GM10248 (cell line): ENCODE measurements around the gene GOLPH3L.
A peak's percentile ranks its signal among the peaks of the same experiment; 100 is the strongest.
"Not testable (repeated sequence)": the region's sequence is repeated elsewhere in the genome, so short reads cannot be mapped to it uniquely, and the experiment has no call there.

ENCODE experiments used
- CTCF ChIA-PET: fragments of 300-600 bp; sonication (Branson Sonifier 250); formaldehyde crosslinking; extraction: SDS; loops from one replicate; lab custom pipeline; 2021; ENCODE audit warnings: antibody characterized with exemption; lab: Yijun Ruan, JAX
- POLR2A ChIA-PET: fragments of 350-650 bp; sonication (Branson Sonifier 250); formaldehyde crosslinking; extraction: SDS; loops from one replicate; lab custom pipeline; 2020; ENCODE audit warnings: antibody characterized with exemption; lab: Yijun Ruan, JAX
- DNase-seq: peaks from one replicate; pipeline ENCODE4 v3.0.0; 2012; ENCODE audit errors: extremely low spot score
- CTCF ChIP-seq: IDR thresholded peaks from 2 replicates; pipeline ENCODE4 v1.5.1; 2012; ENCODE audit warnings: mild to moderate bottlenecking, low read depth; ENCODE audit errors: extremely low read depth, missing control alignments, control extremely low read depth

The GOLPH3L gene

DNA sequence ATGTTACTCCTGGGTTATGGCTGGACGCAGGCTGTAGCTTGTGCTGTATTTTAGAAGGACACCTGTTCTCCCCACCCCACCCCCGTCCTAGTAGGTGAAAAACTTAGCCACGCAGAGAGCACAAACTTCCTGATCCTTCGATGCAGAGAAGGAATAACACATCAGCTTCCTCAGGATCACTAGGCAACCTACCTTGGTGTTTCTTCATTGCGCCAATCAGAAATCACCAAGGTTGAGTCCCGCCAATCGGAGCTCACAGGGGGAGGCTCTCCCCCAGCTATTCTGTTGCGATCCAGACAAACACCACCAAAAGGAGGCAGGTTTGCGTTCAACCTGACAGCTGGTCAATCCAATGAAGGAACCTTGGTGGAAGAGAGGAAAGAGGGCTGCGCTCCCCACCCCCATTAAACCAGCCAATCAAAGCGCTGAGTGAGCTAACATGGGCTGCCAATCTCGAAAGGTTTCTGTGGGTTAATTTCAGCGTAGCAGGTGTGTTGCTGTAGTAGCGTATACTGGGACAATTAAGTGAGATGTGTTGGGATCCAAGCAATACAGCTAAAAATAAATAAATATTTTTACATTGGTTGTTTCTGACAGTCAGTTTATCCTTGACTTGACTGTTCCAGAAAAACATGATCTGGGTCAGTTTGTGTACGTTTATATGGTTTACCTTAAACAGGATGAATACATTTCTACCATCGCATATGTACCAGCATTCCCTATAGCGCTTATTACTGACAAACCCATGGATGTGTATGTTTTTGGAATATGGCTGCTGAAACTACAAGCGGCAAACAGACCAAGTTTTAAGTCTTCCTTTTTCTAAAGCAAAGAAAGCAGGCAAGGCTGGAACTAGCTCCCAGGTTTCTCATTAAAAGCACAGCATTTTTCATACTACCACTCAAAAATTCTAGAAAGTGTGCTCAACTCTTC, at the start of gene GOLPH3L:
GOLPH3L (minus strand) TSS at position 160 of the 933 bp plus-strand sequence. CDS start 2,316 bp downstream, outside the sequence.
- POLR2A ChIA-PET: interaction anchor here (0.6 to 1.4 kb wide), 6 partner anchors 11 to 810 kb away, joined by 3 to 13 read pairs (median 4); partner anchors contain the start of genes ENSA and MCL1
- peak; percentile 86 for DNase-seq
- CTCF ChIA-PET: interaction anchor here (0.9 to 2.4 kb wide), 14 partner anchors 8 to 298 kb away, joined by 3 to 10 read pairs (median 4); no protein-coding TSS in a partner anchor
- TF ChIP-seq CTCF: no peak

DNA sequence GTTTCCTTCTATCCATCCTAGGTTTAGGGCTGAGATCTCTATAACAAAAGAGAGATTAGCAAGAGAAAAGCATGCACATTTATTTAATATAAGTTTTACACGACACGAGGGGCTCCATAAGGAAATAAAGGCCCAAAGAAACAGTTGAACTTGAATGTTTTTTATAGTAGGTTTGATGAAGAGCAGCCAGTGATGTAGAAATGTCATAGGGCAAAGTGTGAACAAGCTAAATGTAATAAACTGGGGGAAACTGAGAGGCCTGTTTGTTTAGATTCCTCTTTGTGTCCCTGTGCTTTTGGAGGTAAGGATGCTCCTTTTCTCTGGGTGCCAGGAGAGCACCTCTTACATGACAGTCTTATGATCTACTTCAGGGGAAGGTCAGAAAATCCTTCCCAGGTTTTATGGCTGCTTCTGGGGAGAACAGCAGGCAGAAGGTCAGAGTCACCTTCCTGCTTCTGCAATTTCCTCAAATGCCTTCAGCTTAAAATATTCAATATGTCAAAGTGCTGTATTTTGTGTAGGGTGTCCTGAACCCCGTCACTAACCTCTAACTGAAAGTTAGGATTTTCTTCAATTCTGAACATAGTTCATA, 33.3 kb upstream of the GOLPH3L start:
- TF ChIP-seq CTCF: no peak
- POLR2A ChIA-PET: no interaction called here

DNA sequence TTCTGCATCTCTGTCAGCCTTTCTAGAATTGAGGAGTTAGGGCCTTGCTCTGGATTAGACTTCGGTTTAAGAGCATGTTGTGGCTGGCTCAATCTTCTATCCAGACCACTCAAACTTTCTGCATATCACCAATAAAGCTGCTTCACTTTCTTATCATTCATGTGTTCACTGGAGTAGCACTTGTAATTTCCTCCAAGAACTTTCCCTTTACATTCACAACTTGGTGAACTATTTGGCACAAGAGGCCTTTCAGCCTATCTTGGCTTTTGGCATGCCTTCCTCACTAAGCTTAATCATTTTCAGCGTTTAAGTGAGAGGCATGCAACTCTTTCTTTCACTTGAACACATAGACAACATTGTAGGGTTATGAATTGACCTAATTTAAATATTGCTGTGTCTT, 27.4 kb upstream of the GOLPH3L start:
- POLR2A ChIA-PET: no interaction called here
- CTCF ChIA-PET: interaction anchor here (1.4 kb wide), 1 partner anchor 10 kb away, joined by 8 read pairs; no protein-coding TSS in a partner anchor
- no peak for TF ChIP-seq CTCF
- no peak for DNase-seq

More for the DNA sequence above, 33.3 kb upstream of the GOLPH3L start:
- DNase-seq: no peak
- CTCF ChIA-PET: interaction anchor here (0.8 kb wide), 1 partner anchor 9 kb away, joined by 3 read pairs; the partner anchor contains the start of gene HORMAD1

- DNase-seq: no peak
- TF ChIP-seq CTCF: no peak
- ChIA-PET POLR2A (no interaction called here), CTCF (interaction anchor here (0.6 to 1.0 kb wide), 3 partner anchors 10 to 271 kb away, joined by 3 read pairs; no protein-coding TSS in a partner anchor)
Observed at GRCh38 chr1:150720703-150721102, 23.7 kb upstream of the GOLPH3L start, which contains the start of gene HORMAD1. HORMAD1 (minus strand) TSS chr1:150720895; CDS start chr1:150719505, 1,390 bp downstream.

GRCh38 chr1:150720098-150720497, 23.1 kb upstream of the GOLPH3L start:
- DNase-seq: no peak
- ChIA-PET CTCF (no interaction called here), POLR2A (no interaction called here)
- TF ChIP-seq CTCF: no peak

DNA sequence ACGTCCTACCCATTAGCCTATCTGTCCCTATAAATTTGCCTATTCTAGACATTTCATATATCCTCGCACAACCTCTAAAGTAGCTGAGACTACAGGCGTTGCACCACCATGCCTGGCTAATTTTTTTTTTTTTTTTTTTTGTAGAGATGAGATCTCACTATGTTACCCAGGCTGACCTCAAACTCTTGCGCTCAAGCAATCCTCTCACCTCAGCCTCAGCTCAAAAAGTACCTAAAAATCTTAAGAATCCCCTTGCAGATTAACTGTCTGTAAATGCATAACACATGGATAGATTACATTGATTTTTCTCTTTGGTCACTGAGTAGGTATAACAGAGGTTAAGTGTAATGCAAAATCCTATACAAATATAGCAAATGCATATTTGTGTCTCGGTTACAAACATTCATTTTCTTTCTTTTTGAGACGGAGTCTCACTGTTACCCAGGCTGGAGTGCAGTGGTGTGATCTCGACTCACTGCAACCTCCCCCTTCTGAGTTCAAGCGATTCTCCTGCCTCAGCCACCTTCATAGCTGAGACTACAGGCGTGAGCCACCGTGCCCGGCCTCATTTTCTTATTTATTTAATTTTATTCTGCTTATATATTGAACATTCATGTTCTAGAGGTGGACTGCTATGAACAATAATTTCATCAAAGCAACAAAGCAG, 21.4 kb upstream of the GOLPH3L start:
- POLR2A ChIA-PET: no interaction called here
- CTCF ChIA-PET: no interaction called here
- no peak for TF ChIP-seq CTCF
- no peak for DNase-seq

- DNase-seq: not testable (repeated sequence)
- ChIA-PET CTCF (interaction anchor here (1.2 to 1.6 kb wide), 3 partner anchors 12 to 148 kb away, joined by 4 to 8 read pairs (median 5); partner anchors contain the start of gene GOLPH3L), POLR2A (interaction anchor here (0.9 kb wide), 1 partner anchor 12 kb away, joined by 5 read pairs; the partner anchor contains the start of gene GOLPH3L)
Observed at GRCh38 chr1:150709031-150709430, 12.1 kb upstream of the GOLPH3L start.
